Heart right ventricle (tissue), 16 donors: Measurements from ENCODE around the gene CPEB1. TPM values are rescaled to one million over a fixed set of nuclear protein-coding genes. Genes with fewer than 3 reads are reported as not detected.

Experiments
- ATAC-seq, 8 donors: fragments of 200-7000 bp; cut with Tn5 transposase; one replicate each; pipeline ENCODE4 v1.9.1; 2020; ENCODE audit warnings: mild to moderate bottlenecking in 8 of 8, moderate library complexity in 8 of 8, moderate number of reproducible peaks in 1 of 8
- DNase-seq, 2 donors: peaks; one replicate each; pipeline ENCODE4 v3.0.0-alpha.2; 2020
- H3K27ac ChIP-seq, 10 donors: fragments of 200-600 bp; sonication (generic) in 2 of 10; one replicate each; pipeline versions ENCODE4 v1.5.0 to v1.8.0; 2020 to 2022; ENCODE audit warnings: mild to moderate bottlenecking in 3 of 10
- H3K27me3 ChIP-seq, 7 donors: fragments of 200-600 bp; one replicate each; pipeline ENCODE4 v1.8.0; 2021 to 2022; ENCODE audit warnings: mild to moderate bottlenecking in 2 of 7
- H3K36me3 ChIP-seq, 9 donors: fragments of 200-600 bp; sonication (generic) in 1 of 9; one replicate each; pipeline versions ENCODE4 v1.5.0 to v1.8.0; 2020 to 2022; ENCODE audit warnings: mild to moderate bottlenecking in 2 of 9
- H3K4me1 ChIP-seq, 9 donors: fragments of 200-600 bp; sonication (generic) in 1 of 9; one replicate each; pipeline versions ENCODE4 v1.5.0 to v1.8.0; 2020 to 2022; ENCODE audit warnings: mild to moderate bottlenecking in 4 of 9
- H3K4me3 ChIP-seq, 10 donors: fragments of 200-600 bp; sonication (generic) in 2 of 10; one replicate each; pipeline versions ENCODE4 v1.5.0 to v1.8.0; 2020 to 2022; ENCODE audit warnings: mild to moderate bottlenecking in 7 of 10, moderate library complexity in 2 of 10
- H3K9me3 ChIP-seq, 11 donors: fragments of 200-600 bp in 10 of 11; sonication (generic) in 2 of 11; one replicate each; pipeline versions ENCODE4 v1.5.0 to v1.8.0; 2013 to 2022; ENCODE audit warnings: mild to moderate bottlenecking in 2 of 11, control low read depth in 1 of 11, moderate library complexity in 1 of 11
- CTCF ChIP-seq, 9 donors: fragments of 200-600 bp; sonication (generic) in 2 of 9; IDR thresholded peaks; one replicate each; pipeline versions ENCODE4 v1.5.0 to v1.8.0; 2021 to 2022; ENCODE audit warnings: antibody characterized with exemption in 9 of 9, mild to moderate bottlenecking in 5 of 9, moderate library complexity in 1 of 9
- WGBS, 2 donors: extraction: QIAGEN DNeasy Blood & Tissue Kit; methylation state at CpG; one replicate each; pipeline ENCODE4 v1.1.7; 2013; ENCODE audit warnings: inconsistent platforms in 1 of 2; 5-methylcytosine and 5-hydroxymethylcytosine counted together
- intact Hi-C, 10 donors: fragments of 100-400 bp; cut with DNase I; formaldehyde crosslinking; loops; one replicate each; pipeline versions ENCODE4 v1.11.1 to v1.14.2; 2022
- polyA plus RNA-seq, 2 donors: library from polyadenylated mRNA; stranded (reverse); fragments of 200-250 nt; gene quantifications; one replicate each; pipeline ENCODE4 v1.2.3, GENCODE V29; 2013
- total RNA-seq, 10 donors: library from RNA; stranded (reverse); fragmentation: NEBNext Ultra II Directional in 3 of 10; extraction: Animal tissue kit (Norgen Biotek cat#: 25700) in 3 of 10; gene quantifications; one replicate each; pipeline versions ENCODE4 v1.2.1 to v1.2.4, GENCODE V29; 2021 to 2023
- donor health status: Arrhythmogenic right ventricular cardiomyopathy.
- donor health status: ischemic (EF 13 %, LVEDD 7.1; RV severe dilation, severe dysfunction).
- donor health status: healthy with polysubstance abuse.
- donor health status: DM: no; HTN: yes; CAD: no.
- donor health status: DM: no; HTN: no; CAD: no.
- donor health status: ischemic (EF 25% LVEDD 6.9; RV normal size, moderate dysfunction).
- donor health status: ischemic (EF 25% LVEDD 5.7; RV mildly dilated, moderate dysfunction).
- donor health status: healthy.
- donor health status: DM: yes; HTN: yes; CAD: no.
- donor health status: Ischemic cardiomyopathy.
- donor health status: ischemic (EF 35%, LVEDD 5.7; RV mildly dilated, moderate dysfunction).
- donor health status: nonischemic (EF 11% LVEDD 7.7; RV severe dilation, severe dysfunction).
- donor health status: DM: yes; HTN: yes; CAD: no.
- donor health status: PGD.
- donor health status: ischemic (EF 29% LVEDD 5.4; RV normal size, mild dysfunction).
- donor health status: nonischemic (EF 23%, LVEDD 6.1; RV moderate dilation, normal function).

The CPEB1 gene
- total and polyA plus RNA-seq, 12 donors = 0.20 to 5.2 (median 1.4) TPM

DNA sequence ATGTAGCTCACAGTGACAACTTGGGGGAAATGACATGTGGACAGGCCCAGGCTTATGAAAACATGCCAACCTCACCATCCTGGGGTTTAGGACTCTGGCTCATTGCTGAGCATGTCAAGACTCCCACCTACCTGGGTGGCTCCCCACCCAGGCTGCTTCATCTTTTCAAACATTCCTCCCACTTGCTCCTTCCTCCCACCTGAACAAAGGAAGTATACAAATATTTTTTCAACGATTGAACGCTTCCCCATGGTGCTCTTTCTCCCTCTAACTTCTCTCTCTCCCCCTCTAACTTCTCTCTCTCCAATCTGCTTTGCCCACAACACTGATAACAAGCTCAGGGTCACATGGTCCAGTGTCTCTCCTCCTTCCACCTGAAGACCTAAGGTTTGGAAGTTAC, 27.7 kb upstream of the CPEB1 start:
- intact Hi-C loops = no loop called here
- peaks cover 0 to 24% (median 14%) of the 10 kb centered on the region in 7 donors for H3K27me3 ChIP-seq
- WGBS, 2 donors = 70 to 77% methylated on average over 2 of the region's 2 CpGs
- no peaks in the 10 kb centered on the region for H3K36me3 ChIP-seq
- no peaks in the 10 kb centered on the region for H3K9me3 ChIP-seq
- ATAC-seq (no peak), DNase-seq (no peak)
- no peaks in the 10 kb centered on the region for H3K4me1 ChIP-seq
- no peak overlapping the region for H3K27ac ChIP-seq
- TF ChIP-seq CTCF (IDR thresholded peaks at IDR 0.05) = no peak
- H3K4me3 ChIP-seq = no peak overlapping the region

GRCh38 chr15:82670699-82671098, 23.5 kb upstream of the CPEB1 start:
- Histone ChIP-seq H3K27ac (no peak overlapping the region), H3K4me3 (no peak overlapping the region), H3K9me3 (no peaks in the 10 kb centered on the region), H3K36me3 (no peaks in the 10 kb centered on the region), H3K27me3 (peaks cover 0 to 5% (median 0%) of the 10 kb centered on the region in 7 donors), H3K4me1 (no peaks in the 10 kb centered on the region)
- no peak for ATAC-seq
- WGBS, 2 donors = 85 to 88% methylated on average over 4 of the region's 4 CpGs
- DNase-seq = no peak
- TF ChIP-seq CTCF (IDR thresholded peaks at IDR 0.05) = no peak
- intact Hi-C loops = no loop called here

DNA sequence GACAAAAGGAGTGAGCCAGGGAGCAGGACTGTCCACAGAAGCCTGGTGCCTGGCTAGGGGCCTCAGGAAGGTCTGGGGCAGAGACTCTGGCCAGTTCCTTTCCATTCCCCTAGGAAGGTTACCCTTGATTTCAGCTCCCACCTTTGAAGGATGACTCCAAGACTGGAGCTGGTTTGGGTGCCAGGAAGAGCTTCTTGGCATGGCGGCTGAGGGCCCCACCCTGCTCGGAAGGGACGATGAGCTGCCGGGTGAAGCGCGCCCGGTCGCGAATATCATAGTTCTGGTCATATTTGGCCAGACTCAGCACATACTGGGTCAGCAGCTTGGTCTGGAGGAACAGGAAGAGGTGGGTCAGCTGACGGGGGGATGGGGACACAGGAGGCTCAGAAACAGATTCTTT, 19.4 kb upstream of the CPEB1 start:
- intact Hi-C loops = no loop called here
- DNase-seq (no peak), ATAC-seq (no peak)
- H3K4me3 ChIP-seq = no peak overlapping the region
- peaks cover 0 to 16% (median 3%) of the 10 kb centered on the region in 7 donors for H3K27me3 ChIP-seq
- no peak for TF ChIP-seq CTCF (IDR thresholded peaks at IDR 0.05)
- WGBS, 2 donors = 88 to 90% methylated on average over 10 of the region's 10 CpGs
- no peaks in the 10 kb centered on the region for H3K36me3 ChIP-seq
- H3K27ac ChIP-seq = no peak overlapping the region
- H3K4me1 ChIP-seq = no peaks in the 10 kb centered on the region
- no peaks in the 10 kb centered on the region for H3K9me3 ChIP-seq

DNA sequence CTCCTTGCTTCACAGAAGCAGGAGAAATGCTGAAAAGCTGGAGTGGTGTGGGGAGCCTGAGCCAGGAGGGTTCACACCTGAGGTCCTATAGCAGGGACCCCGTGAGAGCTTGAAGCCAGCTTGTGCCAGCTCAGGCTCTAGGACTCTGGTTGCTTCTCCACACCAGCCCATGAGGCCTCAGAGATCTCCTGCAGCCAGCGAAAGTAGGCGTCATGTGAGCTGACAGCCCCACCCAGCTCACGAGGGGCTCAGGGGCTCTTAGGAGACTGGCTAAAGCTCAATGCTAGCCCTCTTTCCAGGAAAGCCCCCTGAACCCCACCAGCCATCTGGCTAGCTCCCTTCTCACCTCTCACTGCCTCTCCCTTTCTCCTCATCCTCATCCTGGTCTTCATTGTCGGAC, 16.9 kb upstream of the CPEB1 start:
- no peaks in the 10 kb centered on the region for H3K36me3 ChIP-seq
- DNase-seq (no peak), ATAC-seq (no peak)
- no peaks in the 10 kb centered on the region for H3K4me1 ChIP-seq
- TF ChIP-seq CTCF (IDR thresholded peaks at IDR 0.05) = no peak
- intact Hi-C loops = no loop called here
- no peak overlapping the region for H3K4me3 ChIP-seq
- 77 to 87% methylated on average over 5 of the region's 5 CpGs for WGBS, 2 donors
- H3K9me3 ChIP-seq = no peaks in the 10 kb centered on the region
- no peak overlapping the region for H3K27ac ChIP-seq
- H3K27me3 ChIP-seq = peaks cover 0 to 16% (median 3%) of the 10 kb centered on the region in 7 donors
